HG02571 (cell line): ENCODE data around the gene VWF.
"Not testable (repeated sequence)": the region's sequence is repeated elsewhere in the genome, so short reads cannot be mapped to it uniquely, and the experiment has no call there.

ENCODE experiments used
- ATAC-seq: cut with Tn5 transposase; IDR thresholded peaks from one replicate; pipeline ENCODE4 v1.9.1; 2021; ENCODE audit warnings: mild to moderate bottlenecking, moderate library complexity; ENCODE audit not compliant: unreplicated experiment

The VWF gene

DNA sequence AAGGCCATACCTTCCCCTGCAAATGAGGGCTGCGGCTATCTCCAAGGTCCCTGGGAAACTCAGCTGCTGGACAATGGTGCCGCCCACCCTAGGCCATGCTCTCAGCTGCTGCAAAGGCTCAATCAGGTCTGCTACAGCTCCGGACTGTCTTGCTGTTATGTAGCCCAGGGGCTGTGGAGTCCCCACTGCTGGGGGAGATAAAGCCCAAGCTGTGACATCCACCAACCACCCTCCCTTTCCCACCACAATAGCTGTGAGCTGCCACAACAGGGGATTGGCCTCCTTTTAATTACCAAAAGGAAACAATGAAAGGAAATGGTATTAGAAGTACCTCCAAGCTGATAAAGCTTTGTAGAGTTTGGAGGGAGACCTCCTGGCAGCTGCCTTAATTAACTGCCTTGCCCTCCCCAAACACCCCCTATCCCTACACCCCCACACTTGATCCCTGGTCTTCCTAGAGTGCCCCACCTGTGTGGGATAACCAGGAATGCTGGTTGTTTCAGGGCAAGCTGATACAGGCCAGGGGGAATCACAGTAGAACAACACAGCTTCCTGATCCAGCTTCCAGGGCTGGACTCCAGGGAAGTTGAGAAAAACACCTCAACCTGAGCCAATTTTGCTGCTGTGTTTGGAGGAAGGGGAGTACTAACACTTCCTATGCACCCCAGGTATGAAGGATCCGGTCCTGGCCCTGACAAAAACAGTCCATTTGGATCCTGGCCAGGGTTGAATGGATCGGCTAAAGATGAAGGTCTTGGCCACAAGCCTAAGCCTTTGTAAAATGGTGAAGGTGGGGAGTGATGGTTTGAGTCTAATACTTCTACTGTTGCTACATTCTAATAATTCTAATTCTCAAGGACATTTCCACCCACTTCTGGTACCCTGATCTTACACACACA is at the start of gene VWF:
VWF (minus strand) TSS at position 260 of the 899 bp plus-strand sequence. CDS start 1,474 bp downstream, outside the sequence.
- no peak for ATAC-seq

DNA sequence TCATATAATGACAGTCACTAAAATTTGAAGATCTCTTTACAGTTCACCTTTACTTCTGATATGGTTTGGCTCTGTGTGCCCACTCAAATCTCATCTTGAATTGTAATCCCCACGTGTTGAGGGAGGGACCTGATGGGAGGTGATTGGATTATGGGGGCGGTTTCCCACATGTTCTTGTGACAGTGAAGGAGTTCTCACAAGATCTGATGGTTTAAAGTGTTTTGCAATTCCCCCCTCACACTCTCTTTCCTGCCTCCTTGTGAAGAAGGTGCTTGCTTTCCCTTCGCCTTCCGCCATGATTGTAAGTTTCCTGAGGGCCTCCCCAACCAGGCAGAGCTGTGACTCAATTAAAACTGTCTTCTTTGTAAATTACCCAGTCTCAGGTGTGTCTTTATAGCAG is 48.4 kb upstream of the VWF start:
- no peak for ATAC-seq

DNA sequence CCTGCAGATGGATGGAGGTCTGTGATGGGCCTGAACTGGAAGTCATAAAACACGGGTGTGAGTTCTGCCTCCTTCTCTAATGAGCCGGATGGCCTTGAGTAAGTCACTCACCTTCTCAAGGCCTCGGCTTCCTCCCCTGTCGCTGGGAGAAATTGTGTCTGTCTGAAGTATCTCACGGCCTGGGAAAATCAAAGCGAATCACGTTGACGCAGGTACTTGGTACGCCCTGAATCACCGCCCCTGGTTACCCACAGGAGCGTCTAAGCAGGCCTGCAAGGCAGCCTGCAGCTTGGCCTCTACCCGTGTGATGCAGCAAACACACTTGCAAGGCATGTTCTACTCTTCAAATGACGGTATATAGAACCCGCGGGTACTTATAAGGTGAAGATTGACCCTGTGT is 47.6 kb upstream of the VWF start:
- ATAC-seq = no peak

DNA sequence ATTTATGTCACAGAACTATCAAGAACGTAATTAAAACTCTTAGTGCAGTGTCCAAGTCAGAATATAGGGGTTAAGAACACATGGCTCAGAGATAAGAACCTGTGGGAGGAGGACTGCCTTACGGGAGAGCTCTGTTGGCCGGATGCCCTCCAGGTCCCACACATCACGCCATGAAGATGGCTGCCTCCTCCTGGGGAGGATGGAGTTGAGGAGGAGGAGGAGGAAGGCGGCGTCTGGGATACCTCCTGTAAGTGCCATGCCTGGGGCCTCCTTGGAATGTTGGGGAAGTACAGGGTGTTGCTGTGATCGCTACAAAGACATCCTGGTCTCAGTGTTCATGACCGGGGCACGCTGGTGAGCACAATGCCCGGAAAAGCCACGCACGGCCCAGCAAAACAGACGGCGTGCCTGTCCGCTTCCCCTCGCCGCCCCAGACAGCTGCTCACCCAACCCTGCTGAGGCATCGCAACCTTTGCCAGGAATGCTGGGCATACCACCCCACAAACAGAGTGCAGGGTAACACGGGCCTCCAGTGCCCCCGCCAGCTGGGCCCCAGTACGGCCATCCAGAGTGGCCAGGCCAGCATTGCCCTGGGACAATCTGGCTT is 47.0 kb upstream of the VWF start:
- ATAC-seq = no peak

DNA sequence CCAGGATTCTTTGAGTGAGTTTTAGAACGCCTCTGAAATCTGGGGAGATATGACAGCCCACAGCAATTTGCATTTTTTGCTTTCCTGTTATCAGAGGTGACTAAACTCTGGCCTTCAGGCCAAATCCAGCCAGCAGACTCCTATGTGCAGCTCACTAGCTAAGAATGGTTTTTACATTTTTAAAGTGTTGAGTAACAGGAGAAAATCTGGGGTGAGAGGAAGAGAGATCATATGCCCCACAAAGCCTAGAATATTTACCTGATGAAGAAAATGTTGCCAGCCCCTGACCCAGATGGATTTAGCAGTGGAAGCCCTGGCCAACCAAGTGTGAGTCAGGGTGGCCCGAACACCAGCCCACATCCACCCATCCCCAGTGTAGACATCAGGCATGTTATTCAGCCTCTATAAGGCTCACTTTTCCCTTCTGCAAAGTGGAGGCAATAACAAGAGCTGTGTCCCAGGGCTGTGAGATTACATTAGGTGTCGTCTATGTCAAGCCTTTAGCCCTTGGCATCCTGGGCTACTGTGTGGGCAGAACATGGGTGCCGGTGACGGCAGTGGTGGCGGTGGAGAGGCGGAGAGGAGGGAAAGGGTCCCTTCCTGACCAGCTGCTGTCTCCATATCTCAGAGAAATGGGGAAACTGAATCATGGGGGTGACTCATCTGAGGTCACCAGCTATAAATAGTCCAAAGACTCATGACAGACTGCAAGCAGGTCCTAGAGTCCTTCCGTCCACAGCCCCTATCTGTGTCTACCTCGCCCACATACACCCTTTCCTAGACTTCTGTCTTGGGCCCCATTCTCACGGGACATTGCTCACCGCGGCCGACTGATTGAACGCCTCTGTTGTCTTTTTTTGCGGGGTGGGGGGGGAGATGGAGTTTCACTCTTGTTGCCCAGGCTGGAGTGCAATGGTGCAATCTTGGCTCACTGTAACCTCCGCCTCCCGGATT is 43.1 kb upstream of the VWF start:
- ATAC-seq = peak; percentile 76

DNA sequence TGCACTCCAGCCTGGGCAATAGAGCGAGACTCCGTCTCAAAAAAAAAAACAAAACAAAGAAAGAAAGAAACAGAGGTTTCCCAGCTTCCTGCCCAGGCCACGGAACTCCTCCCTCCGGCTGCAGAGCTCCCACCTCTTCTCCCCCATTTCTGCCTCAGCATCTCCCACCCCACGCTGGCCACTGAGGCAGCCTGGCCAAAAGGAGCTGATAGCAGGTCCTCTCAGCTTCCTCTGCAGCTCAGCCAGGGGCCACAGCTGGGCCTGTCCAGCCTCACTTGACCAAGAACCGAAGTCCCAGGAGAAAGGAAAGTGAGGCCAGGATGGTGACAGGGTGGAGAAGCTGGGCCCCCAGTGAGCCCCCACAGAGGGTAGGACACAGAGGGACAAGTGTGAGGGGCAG is 42.3 kb upstream of the VWF start:
- no peak for ATAC-seq

DNA sequence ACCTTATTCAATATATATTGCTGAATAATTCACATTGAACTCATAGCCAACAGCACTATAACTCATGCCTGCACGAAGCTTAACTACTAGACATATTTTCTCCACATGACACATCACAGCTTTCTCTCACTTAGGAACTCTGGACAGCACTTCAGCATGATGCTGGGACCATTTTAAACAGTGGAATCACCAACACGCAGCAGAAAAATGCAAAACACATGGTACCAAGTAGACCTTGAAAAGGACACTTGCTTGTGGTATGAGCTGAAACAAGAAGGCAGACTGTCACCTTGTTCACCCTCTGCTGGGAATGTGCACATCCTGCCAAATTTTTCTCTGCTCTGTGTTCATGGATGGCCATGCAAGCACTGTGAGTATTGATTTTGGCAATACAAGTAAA is 40.9 kb upstream of the VWF start:
- ATAC-seq = no peak

DNA sequence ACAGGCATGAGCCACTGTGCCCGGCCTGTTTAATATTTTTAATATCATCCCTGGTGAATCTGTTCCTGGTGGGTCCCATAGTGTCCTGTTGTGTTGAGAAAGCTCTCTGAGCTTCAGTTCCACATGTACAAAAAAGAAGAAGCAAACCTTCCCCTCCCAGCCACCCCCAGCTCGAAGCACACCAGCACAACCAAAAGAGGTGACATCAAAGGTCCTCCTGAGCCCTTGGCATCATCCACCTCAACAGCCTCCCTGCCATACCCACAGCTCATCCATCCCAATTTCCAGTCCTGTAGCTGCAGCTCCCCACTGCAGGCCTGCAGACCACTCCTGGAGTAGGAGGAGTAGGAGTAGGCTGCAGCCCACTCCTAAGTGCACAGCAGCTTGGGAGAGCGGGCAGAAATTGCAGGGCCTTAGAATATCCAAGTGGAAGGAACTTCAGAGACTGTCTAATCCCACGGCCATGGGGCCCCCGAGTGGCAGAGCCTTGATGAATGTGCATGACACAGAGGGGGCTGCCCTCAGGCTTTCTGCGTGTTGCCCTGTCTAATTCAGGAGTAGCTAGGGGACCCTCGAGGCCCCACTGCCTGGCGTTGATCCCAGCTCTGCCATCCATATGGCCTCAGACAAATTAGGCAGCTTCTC is 39.1 kb upstream of the VWF start:
- no peak for ATAC-seq

DNA sequence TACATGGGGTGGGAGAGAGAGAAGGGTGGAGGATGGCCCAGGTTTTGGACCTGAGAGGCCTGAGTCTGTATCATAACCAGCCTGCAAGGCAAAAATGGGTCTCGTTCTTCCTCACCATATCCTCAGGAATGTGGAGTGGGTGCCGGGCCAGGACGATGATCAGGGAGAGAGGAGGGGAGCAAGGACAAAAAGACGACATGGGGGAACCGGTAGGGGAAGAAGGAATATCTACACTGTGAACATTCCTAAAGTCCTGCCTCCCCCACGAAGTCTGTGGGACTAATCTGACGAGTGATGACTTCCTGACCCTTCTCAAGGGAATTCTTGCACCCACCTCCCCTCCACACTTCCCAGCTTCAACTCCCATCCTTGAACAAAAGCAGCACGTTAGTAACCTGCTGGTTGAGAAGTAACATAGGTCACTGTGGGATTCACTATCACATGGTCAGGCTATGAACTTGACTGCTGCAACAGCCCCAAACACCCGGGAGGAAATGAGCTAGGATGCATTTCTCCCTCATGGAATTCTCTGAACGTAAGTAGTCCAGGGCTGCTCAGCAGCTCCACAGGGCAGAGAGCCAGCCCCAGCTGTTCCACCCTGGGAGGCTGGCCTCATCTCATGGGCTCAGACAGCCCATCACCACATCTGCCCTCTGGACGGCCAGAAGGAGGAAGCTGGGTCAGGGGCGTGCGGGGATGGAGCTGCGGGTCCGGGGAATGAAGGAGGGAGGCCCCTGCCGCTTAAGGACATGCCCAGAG is 36.8 kb upstream of the VWF start:
- no peak for ATAC-seq

DNA sequence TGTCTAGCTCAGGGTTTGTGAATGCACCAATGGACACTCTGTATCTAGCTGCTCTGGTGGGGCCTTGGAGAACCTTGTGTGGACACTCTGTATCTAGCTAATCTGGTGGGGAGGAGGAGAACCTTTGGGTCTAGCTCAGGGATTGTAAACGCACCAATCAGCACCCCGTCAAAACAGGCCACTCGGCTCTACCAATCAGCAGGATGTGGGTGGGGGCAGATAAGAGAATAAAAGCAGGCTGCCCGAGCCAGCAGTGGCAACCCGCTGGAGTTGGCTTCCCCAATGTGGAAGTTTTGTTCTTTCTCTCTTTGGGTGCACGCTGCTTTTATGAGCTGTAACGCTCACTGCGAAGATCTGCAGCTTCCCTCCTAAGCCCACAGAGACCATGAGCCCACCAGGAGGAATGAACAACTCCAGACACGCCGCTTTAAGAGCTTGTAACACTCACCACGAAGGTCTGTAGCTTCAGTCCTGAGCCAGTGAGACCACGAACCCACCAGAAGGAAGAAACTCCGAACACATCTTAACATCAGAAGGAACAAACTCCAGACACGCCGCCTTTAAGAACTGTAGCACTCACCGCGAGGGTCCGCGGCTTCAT is 35.7 kb upstream of the VWF start:
- not testable (repeated sequence) for ATAC-seq

DNA sequence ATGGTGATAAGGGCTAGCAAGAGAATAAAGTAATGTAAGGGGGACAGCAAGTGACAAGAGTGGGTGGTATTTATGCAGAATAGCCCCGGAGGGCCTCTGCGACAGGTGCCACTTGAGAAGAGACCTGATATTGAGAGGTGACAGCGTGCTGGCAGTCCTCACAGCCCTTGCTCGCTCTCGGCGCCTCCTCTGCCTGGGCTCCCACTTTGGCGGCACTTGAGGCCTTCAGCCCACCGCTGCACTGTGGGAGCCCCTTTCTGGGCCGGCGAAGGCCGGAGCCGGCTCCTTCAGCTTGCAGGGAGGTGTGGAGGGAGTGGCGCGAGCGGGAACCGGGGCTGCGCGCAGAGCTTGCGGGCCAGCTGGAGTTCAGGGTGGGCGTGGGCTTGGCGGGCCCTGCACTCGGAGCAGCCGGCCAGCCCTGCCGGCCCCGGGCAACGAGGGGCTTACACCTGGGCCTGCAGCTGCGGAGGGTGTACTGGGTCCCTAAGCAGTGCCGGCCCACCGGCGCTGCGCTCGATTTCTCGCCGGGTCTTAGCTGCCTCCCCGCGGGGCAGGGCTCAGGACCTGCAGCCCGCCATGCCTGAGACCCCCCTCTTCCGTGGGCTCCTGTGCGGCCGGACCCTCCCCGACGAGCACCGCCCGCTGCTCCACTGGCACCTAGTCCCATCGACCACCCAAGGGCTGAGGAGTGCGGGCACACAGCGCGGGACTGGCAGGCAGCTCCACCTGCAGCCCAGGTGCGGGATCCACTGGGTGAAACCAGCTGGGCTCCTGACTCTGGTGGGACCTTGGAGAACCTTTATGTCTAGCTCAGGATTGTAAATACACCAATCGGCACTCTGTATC is 34.9 kb upstream of the VWF start:
- ATAC-seq = not testable (repeated sequence)

DNA sequence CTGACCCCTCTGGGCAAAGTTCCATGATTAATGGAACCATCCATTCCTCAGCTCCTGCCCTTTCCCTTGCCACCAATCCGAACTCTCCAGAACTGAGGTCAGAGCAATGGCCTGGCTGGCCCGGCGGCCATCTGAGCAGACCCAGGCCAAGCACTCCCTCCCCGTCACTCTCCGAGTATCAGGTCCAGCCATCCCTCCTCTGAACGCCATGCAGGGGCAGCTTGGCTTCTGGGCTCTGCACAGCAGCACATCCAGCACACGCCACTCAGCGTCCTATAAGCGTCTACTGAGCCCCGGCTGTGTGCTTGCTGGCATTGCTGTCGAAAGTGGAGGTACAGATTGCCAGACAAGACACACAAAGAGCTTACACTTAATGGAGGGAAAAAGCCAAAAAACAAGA is 34.3 kb upstream of the VWF start:
- no peak for ATAC-seq

DNA sequence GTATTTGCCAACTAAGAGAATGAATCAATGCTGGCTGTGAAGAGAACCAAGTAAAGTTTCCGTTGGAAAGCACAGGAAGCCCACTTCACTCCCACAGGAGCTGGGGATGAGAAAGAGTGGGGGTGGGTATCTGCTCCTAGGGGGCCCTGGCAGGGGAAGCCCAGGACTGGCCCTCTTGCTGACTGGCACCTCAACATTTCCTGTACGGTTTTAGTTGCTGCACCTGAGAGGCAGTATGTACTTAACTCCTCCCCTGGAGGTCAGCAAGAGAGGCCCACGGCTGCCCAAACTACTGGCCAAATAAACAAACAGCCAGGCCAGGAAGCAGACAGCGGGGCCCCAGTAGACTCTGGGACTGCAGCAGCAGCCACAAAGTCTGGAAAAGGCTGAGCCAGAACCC is 33.8 kb upstream of the VWF start:
- no peak for ATAC-seq

DNA sequence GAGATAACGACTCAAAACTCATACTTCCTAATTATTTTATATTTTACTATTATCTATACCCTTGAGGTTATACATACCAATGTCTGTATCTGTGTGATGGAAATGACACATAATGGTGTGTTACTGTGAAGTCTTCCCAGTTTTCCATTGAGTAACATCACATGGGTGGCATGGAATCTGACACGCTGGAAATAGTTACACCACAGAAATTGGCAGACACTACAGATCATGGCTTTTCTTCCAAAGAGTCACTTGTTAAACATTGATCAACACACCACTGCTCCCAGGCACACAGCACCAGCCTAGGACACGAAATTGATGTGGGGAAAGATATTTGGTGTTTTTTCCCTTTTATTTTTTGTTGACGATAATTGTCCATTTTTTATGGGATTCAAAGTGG is 33.0 kb upstream of the VWF start:
- ATAC-seq = no peak

DNA sequence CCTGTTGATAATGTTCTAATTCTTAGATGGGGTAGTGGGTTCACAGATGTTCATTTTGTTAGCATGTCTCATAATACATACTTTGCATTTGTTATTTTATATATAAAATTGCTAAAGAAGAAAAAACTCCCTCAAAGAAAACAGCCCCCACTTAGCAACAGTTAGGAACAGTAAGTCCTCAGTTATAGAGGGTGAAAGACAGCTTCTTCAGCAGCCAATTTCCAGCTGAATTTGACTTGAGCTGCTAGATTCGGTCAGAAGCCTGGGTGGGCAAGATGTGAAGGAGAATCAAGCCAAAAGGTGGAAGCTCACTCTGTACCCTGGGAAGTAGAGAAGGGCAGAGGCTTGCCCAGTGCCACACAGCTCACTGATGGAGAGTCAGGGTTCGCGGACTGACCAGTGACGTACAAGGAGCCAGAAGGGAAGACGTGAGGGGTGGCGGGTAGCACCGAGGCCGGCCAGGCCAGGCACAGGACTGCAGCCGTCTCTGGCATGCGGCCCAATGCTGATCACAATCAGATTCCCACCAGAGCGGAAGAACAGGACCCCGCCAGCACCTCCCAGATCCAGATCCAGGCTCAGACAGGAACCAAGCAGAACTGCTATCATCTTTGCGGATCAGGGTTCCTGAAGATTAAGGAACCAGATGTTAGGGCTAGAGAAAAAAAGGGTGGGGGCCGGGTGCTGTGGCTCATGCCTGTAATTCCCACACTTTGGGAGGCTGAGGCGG is 30.4 kb upstream of the VWF start:
- no peak for ATAC-seq

DNA sequence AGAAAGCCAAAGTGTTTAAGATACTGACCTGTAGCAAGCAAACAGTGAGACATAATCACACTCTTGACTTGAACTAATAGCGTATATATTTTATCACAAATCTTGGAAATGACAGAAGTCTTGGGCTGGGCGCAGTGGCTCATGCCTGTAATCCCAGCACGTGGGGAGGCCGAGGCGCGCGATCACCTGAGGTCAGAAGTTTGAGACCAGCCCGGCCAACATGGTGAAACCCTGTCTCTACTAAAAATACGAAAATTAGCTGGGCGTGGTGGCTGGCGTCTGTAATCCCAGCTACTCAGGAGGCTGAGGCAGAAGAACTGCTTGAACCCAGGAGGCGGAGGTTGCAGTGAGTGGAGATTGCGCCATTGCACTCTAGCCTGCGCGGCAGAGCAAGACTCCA is 24.3 kb upstream of the VWF start:
- not testable (repeated sequence) for ATAC-seq

DNA sequence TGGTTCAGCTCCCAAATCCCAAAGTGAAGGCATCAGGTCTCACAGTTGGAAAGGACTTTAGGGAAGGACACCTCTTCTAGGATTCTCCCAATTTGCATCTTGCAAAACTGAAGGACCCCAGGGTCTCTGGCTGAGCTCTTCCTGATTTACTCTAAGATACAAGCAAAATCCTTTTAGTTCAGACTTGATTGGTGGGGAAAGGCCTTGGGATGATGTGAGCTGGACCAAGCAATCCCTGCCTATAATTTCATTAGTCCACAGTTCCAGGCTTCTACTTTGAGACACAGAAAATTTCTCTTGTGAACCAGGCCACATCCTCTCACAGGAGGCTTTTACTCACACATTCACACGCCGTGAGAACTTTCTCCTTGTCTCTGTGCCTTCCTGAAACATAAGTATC is 23.6 kb upstream of the VWF start:
- no peak for ATAC-seq

DNA sequence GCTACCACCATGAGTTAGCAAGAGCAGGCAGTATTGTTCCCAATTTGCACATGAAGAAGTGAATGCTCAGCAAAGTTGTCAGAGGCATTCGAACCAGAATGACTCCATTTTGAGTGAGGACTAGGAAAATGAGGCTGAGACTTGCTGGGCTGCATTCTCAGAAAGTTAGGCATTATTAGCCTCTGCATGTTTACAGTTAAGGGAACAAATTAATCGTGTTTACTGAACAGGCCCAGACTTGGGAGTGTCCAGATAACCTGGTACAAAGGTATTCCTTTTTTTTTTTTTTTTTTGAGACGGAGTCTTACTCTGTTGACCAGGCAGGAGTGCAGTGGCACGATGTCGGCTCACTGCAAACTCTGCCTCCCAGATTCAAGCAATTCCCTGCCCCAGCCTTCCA is 22.5 kb upstream of the VWF start:
- ATAC-seq = no peak
